Right lung (tissue), 5 donors: ENCODE results near the gene INPP5A. TPM values are rescaled to one million over a fixed set of nuclear protein-coding genes. Genes with fewer than 3 reads are reported as not detected.

Experiments used
- DNase-seq, 2 donors: peaks; one replicate each; pipeline ENCODE4 v3.0.0-alpha.2; 2013
- polyA plus RNA-seq, 5 donors: library from polyadenylated mRNA; unstranded; fragments of 120-200 nt; gene quantifications; one replicate each; pipeline versions ENCODE4 v1.2.1 to v1.2.3, GENCODE V29; 2013; ENCODE audit warnings: inconsistent platforms in 1 of 5, low replicate concordance in 1 of 5; ENCODE audit not compliant: insufficient read length in 5 of 5, insufficient read depth in 1 of 5

Gene INPP5A
- polyA plus RNA-seq, 5 donors = 27.7 to 41.7 (median 35.5) TPM

DNA sequence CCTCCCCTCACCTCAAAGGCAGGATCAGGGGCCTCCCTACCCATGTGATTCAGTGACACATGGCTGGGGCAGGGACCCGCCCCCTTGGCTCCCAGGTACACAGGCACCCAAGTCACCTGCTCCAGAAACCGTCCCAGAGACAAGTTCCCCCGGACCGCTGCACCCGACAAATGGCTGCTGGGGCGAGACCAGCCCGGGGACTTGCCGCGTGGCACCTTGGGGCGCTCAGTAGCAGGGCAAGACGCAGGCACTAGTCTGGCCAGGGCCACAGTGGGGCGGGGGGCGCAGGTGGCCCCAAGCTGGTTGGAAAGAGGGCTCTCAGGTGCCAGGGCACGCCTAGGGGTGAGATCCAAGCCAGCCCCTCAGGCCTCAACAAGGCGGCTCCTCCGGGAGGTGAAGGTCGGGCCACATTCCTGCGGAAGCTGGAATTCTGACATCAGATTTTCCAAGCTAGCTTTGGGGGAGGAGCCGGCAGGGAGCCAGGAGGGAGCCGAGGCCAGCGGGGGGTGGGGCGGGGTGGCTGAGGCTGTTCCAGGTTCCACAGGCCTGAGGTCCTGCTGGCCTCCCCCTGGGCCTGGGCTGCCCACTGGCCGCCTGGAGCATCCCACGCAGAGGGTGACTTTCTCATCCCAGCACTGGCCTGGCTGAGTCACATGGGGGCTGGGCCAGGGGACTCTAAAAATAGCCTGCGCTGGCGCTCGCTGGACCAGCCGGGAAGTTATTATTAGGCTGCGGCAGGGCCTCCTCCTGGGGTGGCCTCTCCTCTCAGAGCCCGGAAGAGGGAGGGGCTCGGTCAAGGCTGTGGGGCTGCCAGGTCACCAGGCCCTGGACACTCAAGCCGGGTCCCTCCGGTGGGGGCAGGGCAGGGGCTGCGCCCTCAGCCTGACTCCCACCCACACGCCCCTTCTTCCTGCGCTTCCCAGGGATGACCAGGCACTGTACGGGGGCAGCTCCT is 20.5 kb upstream of the INPP5A start:
- peak; percentile 89 to 91 for DNase-seq

DNA sequence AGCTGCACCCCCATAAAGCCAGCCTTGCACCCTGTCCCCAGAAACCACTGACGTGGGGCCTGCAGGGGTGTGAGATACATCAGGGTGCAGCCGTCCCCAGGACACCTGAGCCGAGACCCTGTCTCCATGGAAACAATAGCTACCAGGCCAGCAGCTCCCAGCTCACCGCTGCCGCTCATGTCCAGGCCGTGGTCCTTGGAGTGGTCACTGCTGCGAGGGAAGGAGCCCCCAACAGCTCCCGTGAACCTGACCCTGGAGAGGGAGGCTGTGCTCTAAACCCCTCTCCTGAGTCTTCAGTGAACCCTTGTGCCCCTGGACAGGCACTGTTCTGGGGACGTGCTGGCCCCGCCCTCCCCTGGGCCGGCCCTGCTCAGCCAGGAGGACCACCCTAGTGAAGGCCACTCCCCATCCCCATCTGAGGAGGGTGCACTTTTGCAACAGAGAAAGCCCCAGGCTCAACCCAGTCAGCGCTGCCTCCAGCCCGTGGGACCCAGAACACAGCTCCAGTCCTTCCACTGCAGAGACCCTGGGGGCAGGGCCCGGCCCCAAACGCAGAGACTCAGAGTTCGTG is 19.6 kb upstream of the INPP5A start:
- no peak for DNase-seq

DNA sequence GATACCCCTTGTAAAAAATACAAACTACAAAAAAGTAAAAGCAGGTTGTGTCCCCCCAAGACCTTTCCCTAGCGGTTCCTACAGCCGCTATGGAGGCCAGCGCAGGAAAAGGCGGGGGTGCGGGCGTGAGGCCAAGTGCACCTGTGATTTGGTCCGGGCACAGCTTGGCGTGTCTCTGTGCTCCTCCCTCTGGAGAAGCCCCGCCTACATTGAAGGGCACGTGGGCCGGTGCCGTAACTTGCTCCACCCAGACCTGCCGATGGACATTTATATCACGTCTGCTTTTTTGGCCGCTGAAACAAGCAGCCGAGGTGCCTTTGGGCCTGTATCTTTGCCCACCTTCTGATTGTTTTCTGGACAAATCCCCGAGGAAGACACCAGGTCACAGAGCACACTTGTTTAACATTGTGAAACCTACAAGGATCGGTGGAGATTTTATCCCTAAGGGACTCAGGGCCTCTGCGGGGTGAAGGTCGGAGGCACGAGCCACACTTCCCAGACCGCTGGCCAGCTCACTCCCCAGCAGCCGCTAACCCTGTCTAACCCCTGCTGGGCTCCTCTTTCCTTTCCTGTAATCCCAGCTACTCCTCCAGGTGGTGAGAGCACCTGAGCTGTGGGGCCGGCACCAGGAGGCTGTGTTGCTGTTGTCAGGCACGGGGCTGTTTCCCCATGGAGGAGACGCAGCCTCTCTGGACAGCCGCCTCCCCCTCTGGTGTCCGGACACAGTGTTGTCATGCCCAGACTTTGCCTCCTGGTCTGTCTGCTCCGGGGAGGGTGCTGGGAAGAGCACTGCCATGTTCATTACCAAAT is 18.8 kb upstream of the INPP5A start:
- DNase-seq = no peak

DNA sequence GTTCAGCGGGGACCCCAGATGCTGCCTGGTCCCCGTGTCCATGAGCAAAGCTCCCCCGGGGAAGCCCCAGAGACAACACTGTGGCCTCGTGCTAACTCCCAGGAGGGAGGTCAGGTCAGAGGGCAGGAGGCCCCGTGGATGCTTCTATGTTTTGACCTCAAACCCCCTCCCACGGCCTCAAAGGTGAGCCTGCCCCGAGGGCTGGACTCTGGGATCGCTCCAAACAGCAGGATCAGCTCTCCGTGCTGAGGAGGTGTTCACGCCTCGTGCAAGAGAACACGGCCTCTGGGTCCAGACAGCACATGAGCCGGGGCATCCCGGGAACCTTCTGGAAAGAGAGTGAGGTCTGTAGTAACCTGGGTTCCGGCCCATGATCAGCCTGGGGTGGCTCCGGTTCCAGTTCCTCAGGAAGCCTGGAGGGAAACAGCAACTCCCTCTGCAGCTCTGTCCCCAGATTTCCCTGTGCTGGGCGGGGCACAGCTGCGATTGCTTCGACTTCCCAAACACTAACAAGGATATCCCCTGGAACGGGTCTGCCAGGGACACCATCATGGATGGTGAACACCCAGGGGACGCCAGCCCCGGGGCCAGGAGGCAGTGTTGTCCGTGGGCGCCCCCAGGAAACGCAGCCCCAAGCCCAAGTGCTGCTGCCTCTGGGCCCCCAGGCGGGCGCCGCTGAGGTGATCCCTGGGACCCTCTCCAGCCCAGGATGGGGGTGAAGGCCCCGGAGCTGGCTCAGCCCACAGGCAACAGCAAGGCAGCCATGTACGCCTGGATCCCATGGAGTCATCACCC is 18.0 kb upstream of the INPP5A start:
- no peak for DNase-seq

DNA sequence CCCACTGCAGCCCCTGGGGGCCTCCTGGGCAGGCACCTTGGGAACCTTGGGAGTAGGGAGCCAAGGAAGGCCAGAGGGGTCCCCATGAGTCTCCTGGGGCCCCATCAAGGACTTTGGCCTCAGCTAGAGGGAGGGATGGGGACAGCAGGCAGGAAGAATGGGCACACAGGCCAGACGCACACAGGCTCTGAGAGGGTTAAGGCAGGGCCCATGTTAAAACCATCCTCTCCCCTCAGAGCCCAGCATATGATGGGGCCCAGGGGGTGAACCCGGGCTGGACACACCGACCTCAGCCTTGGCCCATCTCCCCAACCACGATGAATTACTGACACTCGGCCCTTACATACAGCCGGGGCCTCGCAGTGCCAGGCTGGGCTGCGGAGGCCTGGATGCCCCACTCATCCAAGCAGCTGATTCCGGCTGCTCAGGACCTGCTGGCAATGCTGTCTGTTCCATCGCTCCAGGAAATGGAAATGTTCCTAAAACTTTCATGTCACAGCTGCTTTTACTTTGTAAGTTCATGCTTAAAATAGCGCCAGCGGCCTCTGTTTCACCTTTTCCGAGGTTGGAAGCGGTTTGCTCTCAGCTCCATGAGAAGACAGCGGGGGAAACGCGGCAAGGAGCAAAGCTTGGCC is 17.3 kb upstream of the INPP5A start:
- DNase-seq = peak; percentile 77 to 80

- DNase-seq = no peak
Measured at GRCh38 chr10:132521041-132521465, 16.5 kb upstream of the INPP5A start.

- no peak for DNase-seq
Measured at GRCh38 chr10:132521466-132522102, 16.0 kb upstream of the INPP5A start.

DNA sequence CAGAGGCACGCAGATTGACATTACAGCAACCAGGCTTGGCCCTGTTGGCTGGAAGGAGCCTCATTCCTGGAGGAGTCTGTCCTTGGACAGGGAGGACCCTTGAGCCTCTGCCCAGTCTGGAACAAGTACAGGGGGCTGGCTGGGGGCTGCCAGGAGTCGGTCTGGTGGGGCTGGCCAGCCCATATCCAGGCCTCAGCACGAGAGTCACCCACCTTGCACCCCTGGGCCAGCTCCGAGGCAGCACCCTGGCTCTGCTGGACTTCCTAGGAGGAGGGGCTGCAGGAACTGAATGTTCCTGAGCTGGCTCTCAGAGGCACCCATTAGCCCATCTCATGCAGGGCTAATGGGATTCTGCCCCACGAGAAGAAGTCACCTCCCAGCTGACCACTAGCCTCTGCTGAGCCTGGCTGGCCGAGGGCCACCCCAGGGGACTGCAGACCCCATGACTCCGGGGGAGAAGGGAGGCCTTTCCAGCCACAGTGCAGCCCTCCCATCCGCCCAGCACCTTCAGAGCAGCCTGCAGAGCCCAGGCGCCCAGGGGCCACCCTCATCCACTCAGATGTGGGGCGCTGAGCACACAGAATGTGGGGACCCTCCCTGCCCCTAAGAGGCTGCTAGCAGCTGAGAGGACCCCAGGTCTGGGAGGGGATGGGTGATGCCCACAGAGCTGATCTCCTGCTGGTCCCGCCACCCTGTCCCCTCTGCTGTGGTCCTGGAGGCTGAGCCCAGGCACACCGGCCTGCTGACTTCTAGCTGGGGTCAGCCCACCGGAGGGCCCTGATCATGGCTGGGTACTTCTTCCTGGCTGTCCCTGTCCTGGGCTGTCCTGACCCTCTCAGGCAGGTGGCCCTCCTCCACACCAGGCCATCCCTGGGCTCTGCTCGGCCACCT is 14.8 kb upstream of the INPP5A start:
- DNase-seq = no peak

- DNase-seq = no peak
Measured at GRCh38 chr10:132523561-132524442, 13.8 kb upstream of the INPP5A start.

- no peak for DNase-seq
Measured at GRCh38 chr10:132524443-132525285, 12.9 kb upstream of the INPP5A start.

DNA sequence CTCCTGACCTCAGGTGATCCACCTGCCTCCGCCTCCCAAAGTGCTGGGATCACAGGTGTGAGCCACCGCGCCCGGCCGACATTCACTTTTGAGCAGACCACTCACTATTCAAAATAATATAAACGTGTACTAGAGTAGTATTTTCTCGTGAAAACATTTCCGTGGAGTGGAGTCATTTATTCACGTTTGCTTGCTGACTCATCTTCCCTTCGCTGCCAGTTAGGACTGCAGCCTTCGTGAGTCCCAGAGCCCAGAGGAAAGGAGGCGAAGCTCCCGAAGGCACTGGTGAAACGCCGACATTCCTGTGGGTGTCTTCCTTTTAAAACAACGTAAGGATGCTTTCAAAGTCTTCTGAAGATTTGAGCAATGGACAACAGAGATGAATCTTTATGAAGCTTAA is 10.9 kb upstream of the INPP5A start:
- no peak for DNase-seq

GRCh38 chr10:132527339-132528063 is 10.1 kb upstream of the INPP5A start:
- DNase-seq = peak in 1 of 2 donors; percentile 61

GRCh38 chr10:132528064-132528691 is 9.4 kb upstream of the INPP5A start:
- DNase-seq = peak; percentile 86 to 89

DNA sequence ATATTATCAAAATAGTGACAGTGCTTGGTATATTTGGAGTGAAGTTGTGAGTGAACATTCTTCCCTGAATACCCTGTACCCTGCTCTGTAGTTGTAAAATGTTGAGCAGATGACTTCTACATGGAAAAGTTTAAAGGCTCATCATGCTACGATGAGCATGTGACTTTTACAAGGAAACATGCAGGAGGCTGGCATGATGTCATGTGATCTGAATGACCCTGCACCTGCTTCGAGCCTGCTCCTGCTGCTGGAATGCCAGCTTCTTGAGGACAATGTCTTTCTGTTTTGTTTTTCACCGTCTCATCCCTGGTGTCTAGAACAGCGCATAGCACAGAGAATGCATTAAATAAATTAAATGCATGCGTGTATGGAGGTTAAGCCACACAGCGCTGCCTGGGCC is 5.4 kb upstream of the INPP5A start:
- DNase-seq = no peak

GRCh38 chr10:132532749-132533560 is 4.6 kb upstream of the INPP5A start:
- DNase-seq = no peak
